Measurements from ENCODE around the gene CELSR1.

CELSR1 gene

DNA sequence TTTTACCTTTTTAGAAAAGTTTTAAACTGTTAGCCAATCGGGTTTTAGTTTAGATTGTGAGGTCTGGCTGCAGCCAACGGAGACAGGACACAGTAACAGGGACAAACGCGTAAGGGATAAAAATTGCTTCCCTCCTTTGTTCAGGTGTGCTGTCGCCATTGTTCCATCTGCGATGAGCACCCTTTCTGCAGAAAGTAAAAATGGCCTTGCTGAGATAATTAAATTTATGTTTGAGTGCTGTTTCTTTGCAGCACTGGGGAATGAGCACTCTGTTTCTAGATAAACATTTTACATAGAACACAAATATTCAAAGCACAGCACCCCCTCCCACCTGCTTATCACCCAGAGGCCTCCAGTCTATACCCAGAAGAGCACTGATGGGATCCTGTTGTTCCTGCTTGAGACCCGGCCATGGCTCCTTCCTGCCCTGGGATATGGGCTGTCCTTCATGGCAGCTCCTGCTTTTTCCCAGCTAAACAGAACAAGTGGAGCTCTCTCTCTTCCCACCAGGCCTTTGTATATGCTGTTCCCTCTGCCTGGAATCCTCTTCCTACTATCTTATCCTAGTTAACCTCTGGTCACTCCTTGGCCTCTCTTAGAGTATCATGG is 34.3 kb upstream of the CELSR1 start:
- Mint-ChIP-seq H3K27me3 (no peaks in the 10 kb centered on the region), H3K4me1 (ENCODE audit: low read depth in 2 of 2) (peaks cover 11 to 13% of the 10 kb centered on the region in 2 donors), H3K27ac (no peak overlapping the region), H3K9me3 (peaks cover 0 to 7% of the 10 kb centered on the region in 2 donors), H3K4me3 (no peak overlapping the region), H3K36me3 (ENCODE audit: insufficient read depth) (peaks cover 12% of the 10 kb centered on the region)
- ATAC-seq (replicated peaks), result no peak
- DNase-seq, result no peak

GRCh38 chr22:46569848-46570695 is 32.7 kb upstream of the CELSR1 start:
- no peaks in the 10 kb centered on the region for H3K36me3 Mint-ChIP-seq (ENCODE audit: insufficient read depth)
- DNase-seq (no peak), ATAC-seq (replicated peaks) (no peak)
- H3K9me3 Mint-ChIP-seq, result peaks cover 0 to 7% of the 10 kb centered on the region in 2 donors
- no peak overlapping the region for H3K27ac Mint-ChIP-seq
- peaks cover under 1 to 3% of the 10 kb centered on the region in 2 donors for H3K4me1 Mint-ChIP-seq (ENCODE audit: low read depth in 2 of 2)
- H3K4me3 Mint-ChIP-seq, result no peak overlapping the region
- H3K27me3 Mint-ChIP-seq, result no peaks in the 10 kb centered on the region

DNA sequence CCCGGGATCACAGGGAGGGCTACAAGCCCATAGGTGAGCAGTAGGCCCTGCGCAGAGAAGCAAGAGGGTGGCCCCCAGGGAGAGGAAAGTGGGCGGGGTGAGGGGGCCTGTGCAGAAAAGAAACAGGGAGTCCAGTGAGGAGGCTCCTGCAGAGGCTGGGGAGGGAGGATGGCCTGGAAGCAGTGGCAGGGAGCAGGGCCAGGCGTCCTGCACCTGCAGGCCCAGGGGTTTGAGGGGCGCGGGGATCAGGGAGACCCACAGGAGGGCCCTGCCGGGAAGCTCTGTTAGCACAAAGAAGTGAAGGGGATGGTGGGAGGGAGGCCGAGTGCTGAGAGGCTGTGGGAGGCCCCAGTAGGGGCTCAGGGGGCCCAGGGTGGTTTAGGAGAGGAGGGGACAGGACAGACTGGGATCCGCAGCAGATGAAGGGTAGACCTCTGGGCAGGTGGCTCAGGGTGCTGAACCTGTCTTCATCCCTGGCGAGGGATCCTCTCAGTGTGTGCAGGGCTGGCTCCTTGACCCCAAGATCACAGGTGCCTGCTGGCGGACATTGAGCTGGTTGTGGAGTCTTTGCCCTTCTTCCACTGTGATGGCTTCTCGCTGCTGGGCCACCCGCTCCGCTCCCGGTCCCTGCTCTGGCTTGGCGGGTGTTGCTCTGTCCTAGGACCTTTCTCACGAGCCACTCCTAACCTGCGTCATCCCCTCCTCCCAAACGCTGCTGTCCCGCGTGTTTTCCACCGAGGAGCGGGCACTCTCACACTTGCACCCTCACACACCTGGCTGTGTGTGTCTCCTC is 31.8 kb upstream of the CELSR1 start:
- Mint-ChIP-seq H3K27ac (peak overlapping the region; percentile 22 to 62), H3K27me3 (no peaks in the 10 kb centered on the region), H3K4me3 (no peak overlapping the region), H3K4me1 (ENCODE audit: low read depth in 2 of 2) (no peaks in the 10 kb centered on the region), H3K36me3 (ENCODE audit: insufficient read depth) (no peaks in the 10 kb centered on the region), H3K9me3 (peaks cover 0 to 7% of the 10 kb centered on the region in 2 donors)
- DNase-seq (no peak), ATAC-seq (replicated peaks) (no peak)

DNA sequence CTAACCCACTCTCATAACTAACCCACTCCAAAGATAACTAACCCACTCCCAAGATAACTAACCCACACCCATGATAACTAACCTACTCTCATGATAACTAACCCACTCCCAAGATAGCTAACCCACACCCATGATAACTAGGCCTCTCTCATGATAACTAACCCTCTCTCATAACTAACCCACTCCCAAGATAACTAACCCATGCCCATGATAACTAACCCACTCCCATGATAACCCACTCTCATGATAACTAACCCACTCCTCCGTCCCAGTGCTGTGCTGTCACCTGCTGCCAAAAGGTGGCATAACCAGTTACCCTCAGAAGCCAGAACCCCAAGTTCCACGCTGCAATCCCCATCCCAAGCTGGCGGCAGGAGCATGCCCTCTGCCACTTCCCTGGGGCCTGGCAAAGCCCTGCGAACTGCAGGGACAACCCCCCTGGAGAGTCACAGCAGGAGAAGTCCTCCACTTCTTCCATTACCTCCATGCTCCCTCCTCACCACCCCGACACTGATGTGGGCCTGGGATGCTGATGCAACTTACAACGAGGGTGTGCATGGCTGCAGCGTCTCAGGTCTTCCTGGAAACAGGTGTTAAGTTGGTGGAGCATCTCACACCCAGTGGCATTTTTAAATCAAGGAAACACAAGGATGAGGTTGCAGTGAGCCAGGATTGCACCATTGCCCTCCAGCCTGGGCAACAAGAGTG is 30.8 kb upstream of the CELSR1 start:
- H3K27me3 Mint-ChIP-seq, result no peaks in the 10 kb centered on the region
- no peaks in the 10 kb centered on the region for H3K36me3 Mint-ChIP-seq (ENCODE audit: insufficient read depth)
- H3K9me3 Mint-ChIP-seq, result peaks cover 0 to 7% of the 10 kb centered on the region in 2 donors
- ATAC-seq (replicated peaks) (no peak), DNase-seq (no peak)
- peak overlapping the region; percentile 22 to 62 for H3K27ac Mint-ChIP-seq
- peaks cover 3% of the 10 kb centered on the region in 2 donors for H3K4me1 Mint-ChIP-seq (ENCODE audit: low read depth in 2 of 2)
- no peak overlapping the region for H3K4me3 Mint-ChIP-seq

- H3K36me3 Mint-ChIP-seq (ENCODE audit: insufficient read depth), result peaks cover 4% of the 10 kb centered on the region
- peaks cover 4% of the 10 kb centered on the region in 2 donors for H3K4me1 Mint-ChIP-seq (ENCODE audit: low read depth in 2 of 2)
- no peak overlapping the region for H3K4me3 Mint-ChIP-seq
- ATAC-seq (replicated peaks) (no peak), DNase-seq (no peak)
- H3K27me3 Mint-ChIP-seq, result no peaks in the 10 kb centered on the region
- H3K9me3 Mint-ChIP-seq, result peaks cover 0 to 7% of the 10 kb centered on the region in 2 donors
- peak overlapping the region; percentile 22 to 62 for H3K27ac Mint-ChIP-seq
Measured at GRCh38 chr22:46567471-46567870, 30.1 kb upstream of the CELSR1 start.

GRCh38 chr22:46564084-46564714 is 26.8 kb upstream of the CELSR1 start:
- H3K36me3 Mint-ChIP-seq (ENCODE audit: insufficient read depth), result peaks cover 6% of the 10 kb centered on the region
- peaks cover 4 to 6% of the 10 kb centered on the region in 2 donors for H3K4me1 Mint-ChIP-seq (ENCODE audit: low read depth in 2 of 2)
- DNase-seq, result no peak

DNA sequence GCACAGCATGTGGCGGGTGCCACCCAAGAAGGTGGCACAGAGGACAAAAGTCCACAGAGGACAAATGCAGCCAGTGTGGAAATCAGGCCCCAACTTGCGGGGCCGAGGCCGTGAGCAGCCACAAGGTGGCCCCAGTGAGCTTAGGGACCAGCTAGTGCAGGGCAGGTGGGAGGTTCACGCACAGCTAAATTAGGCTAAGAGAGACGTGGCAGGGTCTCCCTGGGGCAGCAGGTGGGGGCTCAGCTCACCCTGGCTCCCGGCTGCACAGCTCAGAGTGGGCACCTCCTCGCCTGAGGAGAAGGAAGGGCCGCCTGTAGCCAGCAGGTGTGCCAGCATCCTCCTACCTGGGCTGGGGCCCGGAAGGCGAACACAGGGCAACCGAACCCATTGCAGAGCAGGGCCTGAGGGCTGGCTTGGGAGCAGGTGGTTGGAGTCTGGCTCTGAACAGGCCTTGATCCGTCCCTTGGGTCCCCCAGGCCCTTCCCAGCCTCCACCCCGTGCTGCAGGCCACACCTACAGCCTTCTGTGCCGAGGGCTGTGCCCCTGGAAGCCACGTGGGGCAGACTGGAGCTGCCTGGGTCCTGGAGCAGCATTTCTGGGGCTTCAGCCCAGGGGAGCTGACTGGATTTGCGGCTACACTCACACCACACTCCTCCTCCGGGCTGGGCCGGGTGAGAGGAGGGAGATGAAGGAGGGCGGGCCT is 26.1 kb upstream of the CELSR1 start:
- peak; percentile 74 to 77 (median 76) for DNase-seq
- H3K36me3 Mint-ChIP-seq (ENCODE audit: insufficient read depth), result peaks cover 6% of the 10 kb centered on the region
- no peaks in the 10 kb centered on the region for H3K9me3 Mint-ChIP-seq
- H3K4me1 Mint-ChIP-seq (ENCODE audit: low read depth in 2 of 2), result peaks cover 4 to 6% of the 10 kb centered on the region in 2 donors
- peak; percentile 96 for ATAC-seq (replicated peaks)
- H3K4me3 Mint-ChIP-seq, result peak overlapping the region; percentile 31 to 46
- peak overlapping the region in 1 of 2 donors; percentile 41 for H3K27ac Mint-ChIP-seq
- H3K27me3 Mint-ChIP-seq, result no peaks in the 10 kb centered on the region

More at GRCh38 chr22:46564084-46564714, 26.8 kb upstream of the CELSR1 start:
- no peaks in the 10 kb centered on the region for H3K27me3 Mint-ChIP-seq
- ATAC-seq (replicated peaks), result no peak
- no peaks in the 10 kb centered on the region for H3K9me3 Mint-ChIP-seq
- no peak overlapping the region for H3K27ac Mint-ChIP-seq
- no peak overlapping the region for H3K4me3 Mint-ChIP-seq

DNA sequence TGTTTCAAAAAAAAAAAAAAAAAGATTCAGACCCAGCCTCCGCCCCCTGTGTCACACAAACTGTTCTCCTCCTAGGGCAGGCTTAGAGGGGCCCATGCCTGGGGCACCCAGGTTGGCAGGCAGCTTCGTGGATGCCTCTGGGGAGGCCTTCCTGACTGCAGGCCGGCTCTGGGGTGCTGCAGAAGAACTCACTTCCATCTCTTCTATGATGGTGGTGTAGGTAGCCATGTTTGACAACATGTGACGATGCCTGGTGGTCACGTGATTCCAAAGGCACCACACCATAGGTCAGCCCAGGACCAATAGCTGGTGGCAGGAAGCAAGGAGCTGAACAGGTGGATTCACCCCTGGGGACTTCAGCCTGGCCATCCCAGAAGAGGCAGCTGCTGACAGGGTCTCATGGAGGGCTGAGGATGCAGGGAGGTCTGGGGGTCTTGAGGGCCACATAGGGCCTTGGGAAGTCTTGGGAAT is 24.1 kb upstream of the CELSR1 start:
- no peak overlapping the region for H3K27ac Mint-ChIP-seq
- no peak overlapping the region for H3K4me3 Mint-ChIP-seq
- no peaks in the 10 kb centered on the region for H3K9me3 Mint-ChIP-seq
- peaks cover 4 to 6% of the 10 kb centered on the region in 2 donors for H3K4me1 Mint-ChIP-seq (ENCODE audit: low read depth in 2 of 2)
- DNase-seq (no peak), ATAC-seq (replicated peaks) (no peak)
- H3K27me3 Mint-ChIP-seq, result no peaks in the 10 kb centered on the region
- H3K36me3 Mint-ChIP-seq (ENCODE audit: insufficient read depth), result peaks cover 6% of the 10 kb centered on the region

GRCh38 chr22:46560696-46561295 is 23.4 kb upstream of the CELSR1 start:
- peaks cover 4 to 6% of the 10 kb centered on the region in 2 donors for H3K4me1 Mint-ChIP-seq (ENCODE audit: low read depth in 2 of 2)
- no peak for DNase-seq
- peaks cover 6% of the 10 kb centered on the region for H3K36me3 Mint-ChIP-seq (ENCODE audit: insufficient read depth)
- H3K4me3 Mint-ChIP-seq, result no peak overlapping the region
- no peak for ATAC-seq (replicated peaks)
- H3K27ac Mint-ChIP-seq, result peak overlapping the region; percentile 45 to 55
- H3K9me3 Mint-ChIP-seq, result no peaks in the 10 kb centered on the region
- H3K27me3 Mint-ChIP-seq, result no peaks in the 10 kb centered on the region

DNA sequence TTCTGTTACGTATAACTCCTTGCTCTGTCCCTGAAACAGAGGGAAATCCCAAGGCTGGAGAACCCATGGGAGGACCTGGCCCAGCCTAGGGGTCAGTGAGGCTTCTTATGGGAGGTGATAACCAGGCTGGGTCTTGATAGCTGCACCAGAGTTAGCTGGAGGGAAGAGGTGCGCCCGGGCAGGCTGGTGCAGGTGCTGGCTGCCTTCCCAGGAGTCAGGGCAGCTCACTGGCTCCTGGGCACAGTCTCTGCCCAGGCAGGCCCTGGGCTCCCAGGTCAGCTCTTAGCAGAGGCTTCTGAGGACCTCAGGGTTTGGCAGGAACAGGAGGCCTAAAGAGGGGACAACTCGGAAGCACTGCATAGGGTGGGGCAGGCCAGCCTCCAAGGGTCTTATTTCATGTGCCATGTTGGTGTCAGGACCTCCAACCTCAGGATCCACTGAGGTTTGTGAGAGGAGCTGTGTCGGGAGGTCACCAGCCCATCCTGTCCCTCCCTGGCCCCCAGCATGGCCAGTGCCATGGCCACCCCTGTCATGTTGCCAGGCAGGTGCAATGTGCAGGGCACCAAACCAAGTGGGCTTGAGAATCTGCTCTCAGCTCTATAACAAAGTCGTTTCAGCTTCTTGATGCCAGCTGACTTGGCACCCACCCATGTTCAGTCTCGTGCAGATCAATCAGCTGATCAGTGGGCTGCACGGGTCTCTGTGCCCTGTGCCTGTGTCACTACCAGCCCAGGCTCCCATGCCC is 20.5 kb upstream of the CELSR1 start:
- H3K27ac Mint-ChIP-seq, result no peak overlapping the region
- H3K9me3 Mint-ChIP-seq, result no peaks in the 10 kb centered on the region
- no peak for ATAC-seq (replicated peaks)
- H3K36me3 Mint-ChIP-seq (ENCODE audit: insufficient read depth), result peaks cover 6% of the 10 kb centered on the region
- peaks cover 0 to 2% of the 10 kb centered on the region in 2 donors for H3K4me1 Mint-ChIP-seq (ENCODE audit: low read depth in 2 of 2)
- H3K4me3 Mint-ChIP-seq, result no peak overlapping the region
- H3K27me3 Mint-ChIP-seq, result peaks cover 4 to 25% of the 10 kb centered on the region in 2 donors
- no peak for DNase-seq

DNA sequence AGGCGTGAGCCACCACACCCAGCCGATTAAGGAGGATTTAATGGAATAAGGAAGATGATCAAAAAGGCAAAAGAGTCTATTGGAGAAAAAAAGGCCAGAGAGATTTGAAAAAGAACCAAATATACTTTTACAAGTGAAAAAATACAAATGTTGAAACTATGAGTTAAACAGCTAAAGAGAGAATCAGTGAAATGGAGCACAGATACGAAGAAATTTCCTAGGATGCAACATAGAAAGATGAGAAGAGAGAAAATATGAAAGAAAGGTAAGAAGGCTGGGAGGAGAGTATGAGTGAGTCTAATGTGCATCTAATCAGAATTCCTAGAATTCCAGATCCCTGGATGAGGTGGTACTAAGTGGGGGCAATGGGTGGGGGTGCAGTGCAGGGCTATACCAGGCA is 19.4 kb upstream of the CELSR1 start:
- Mint-ChIP-seq H3K4me1 (ENCODE audit: low read depth in 2 of 2) (peaks cover 0 to 2% of the 10 kb centered on the region in 2 donors), H3K27me3 (peaks cover 5 to 31% of the 10 kb centered on the region in 2 donors), H3K36me3 (ENCODE audit: insufficient read depth) (no peaks in the 10 kb centered on the region), H3K27ac (no peak overlapping the region), H3K9me3 (no peaks in the 10 kb centered on the region), H3K4me3 (no peak overlapping the region)
- no peak for ATAC-seq (replicated peaks)
- no peak for DNase-seq
